Activated B cell treated with CpG ODN at 0.5 μM for 24 hours (primary cell): ENCODE data around the gene EXT2. TPM values are rescaled to one million over a fixed set of nuclear protein-coding genes. Genes with fewer than 3 reads are reported as not detected.

ENCODE experiments used
- ATAC-seq: fragments of 200-7000 bp; cut with Tn5 transposase; one replicate; pipeline ENCODE4 v1.10.0; 2021; ENCODE audit warnings: low read depth, mild to moderate bottlenecking, moderate library complexity
- CTCF ChIA-PET: fragments of 350-600 bp; sonication (Branson Sonifier 250); formaldehyde crosslinking; loops from one replicate; lab custom pipeline; 2021; ENCODE audit warnings: antibody characterized with exemption; lab: Charles Lee
- POLR2A ChIA-PET: fragments of 350-600 bp; sonication (Branson Sonifier 250); formaldehyde crosslinking; loops from one replicate; lab custom pipeline; 2021; ENCODE audit warnings: antibody characterized with exemption; lab: Charles Lee
- DNase-seq: peaks from one replicate; pipeline ENCODE4 v3.0.0; 2022
- H3K27ac Mint-ChIP-seq: one replicate; pipeline ENCODE4 v1.8.0; 2020; ENCODE audit warnings: mixed read lengths
- H3K27me3 Mint-ChIP-seq: one replicate; pipeline ENCODE4 v1.8.0; 2021; ENCODE audit warnings: mixed read lengths
- H3K36me3 Mint-ChIP-seq: one replicate; pipeline ENCODE4 v1.8.0; 2021; ENCODE audit warnings: low read depth, mixed read lengths
- H3K4me1 Mint-ChIP-seq: one replicate; pipeline ENCODE4 v1.8.0; 2021; ENCODE audit warnings: mixed read lengths
- H3K4me3 Mint-ChIP-seq: one replicate; pipeline ENCODE4 v1.8.0; 2020; ENCODE audit warnings: mild to moderate bottlenecking, mixed read lengths
- H3K9me3 Mint-ChIP-seq: one replicate; pipeline ENCODE4 v1.8.0; 2020; ENCODE audit warnings: mixed read lengths
- intact Hi-C: fragments of 100-400 bp; cut with micrococcal nuclease; formaldehyde crosslinking; loops from one replicate; pipeline ENCODE4 v1.15.1; 2024
- total RNA-seq: library from RNA; stranded (reverse); gene quantifications from 2 replicates; pipeline ENCODE4 v1.2.3, GENCODE V29; 2022
- TF ChIP-seq, protein P1 (sequence below): fragments of 200-600 bp; IDR thresholded peaks from one replicate; pipeline ENCODE4 v1.8.0; 2022; ENCODE audit warnings: antibody characterized with exemption, mild to moderate bottlenecking

EXT2 gene
- total RNA-seq, 1 donor from 2014 or later, result 22.1 TPM

DNA sequence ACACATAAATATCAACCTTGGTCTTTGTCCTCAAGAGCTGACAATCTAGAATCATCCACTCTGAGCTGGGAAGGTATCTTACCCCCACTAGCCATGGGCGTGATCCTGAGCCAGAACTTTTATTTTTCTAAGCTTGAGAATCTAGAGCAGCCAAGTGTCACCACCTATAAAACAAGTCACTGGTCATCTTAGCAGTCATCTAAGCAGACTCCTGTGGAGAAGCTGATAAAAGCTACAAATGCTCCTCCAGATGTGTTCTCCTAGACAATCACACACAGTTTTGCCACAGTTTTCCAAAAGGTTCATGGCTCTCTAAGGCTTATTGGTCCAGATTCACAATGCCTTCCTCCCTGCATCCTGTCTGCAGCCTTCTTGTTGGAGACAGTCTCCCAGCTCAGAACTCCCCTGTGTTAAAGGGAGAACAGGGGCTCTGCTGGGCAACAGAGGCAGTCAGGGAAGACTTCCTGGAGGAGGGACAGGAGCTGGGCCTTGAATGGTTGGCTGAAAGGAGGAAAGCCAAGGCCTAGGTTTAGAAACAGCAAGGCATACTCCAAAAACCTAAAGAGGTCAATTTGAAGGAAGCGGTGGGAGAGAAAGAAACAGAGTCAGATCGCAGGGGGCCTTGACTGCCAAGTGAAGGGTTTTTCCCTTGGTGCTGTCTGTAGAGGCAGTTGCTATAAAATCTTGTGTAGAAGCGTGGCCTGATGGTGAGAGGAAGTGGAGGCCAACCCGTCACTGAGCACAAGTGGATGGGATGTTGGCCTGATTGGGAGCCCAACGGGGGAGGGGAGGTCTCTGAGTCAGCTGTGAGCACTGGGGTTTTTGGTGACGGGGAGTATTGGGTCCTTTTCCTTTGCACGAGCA lies 172.5 kb downstream of the EXT2 start:
- no peak overlapping the region for H3K27ac Mint-ChIP-seq
- ChIA-PET POLR2A (no interaction called here), CTCF (interaction anchor here (1.7 kb wide), 1 partner anchor 18 kb away, joined by 4 read pairs; no protein-coding TSS in a partner anchor)
- DNase-seq (no peak), ATAC-seq (no peak)
- H3K27me3 Mint-ChIP-seq, result peaks cover 2% of the 10 kb centered on the region
- H3K4me1 Mint-ChIP-seq, result no peaks in the 10 kb centered on the region
- TF ChIP-seq, protein P1, sequence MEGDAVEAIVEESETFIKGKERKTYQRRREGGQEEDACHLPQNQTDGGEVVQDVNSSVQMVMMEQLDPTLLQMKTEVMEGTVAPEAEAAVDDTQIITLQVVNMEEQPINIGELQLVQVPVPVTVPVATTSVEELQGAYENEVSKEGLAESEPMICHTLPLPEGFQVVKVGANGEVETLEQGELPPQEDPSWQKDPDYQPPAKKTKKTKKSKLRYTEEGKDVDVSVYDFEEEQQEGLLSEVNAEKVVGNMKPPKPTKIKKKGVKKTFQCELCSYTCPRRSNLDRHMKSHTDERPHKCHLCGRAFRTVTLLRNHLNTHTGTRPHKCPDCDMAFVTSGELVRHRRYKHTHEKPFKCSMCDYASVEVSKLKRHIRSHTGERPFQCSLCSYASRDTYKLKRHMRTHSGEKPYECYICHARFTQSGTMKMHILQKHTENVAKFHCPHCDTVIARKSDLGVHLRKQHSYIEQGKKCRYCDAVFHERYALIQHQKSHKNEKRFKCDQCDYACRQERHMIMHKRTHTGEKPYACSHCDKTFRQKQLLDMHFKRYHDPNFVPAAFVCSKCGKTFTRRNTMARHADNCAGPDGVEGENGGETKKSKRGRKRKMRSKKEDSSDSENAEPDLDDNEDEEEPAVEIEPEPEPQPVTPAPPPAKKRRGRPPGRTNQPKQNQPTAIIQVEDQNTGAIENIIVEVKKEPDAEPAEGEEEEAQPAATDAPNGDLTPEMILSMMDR, result no peak
- H3K9me3 Mint-ChIP-seq, result no peaks in the 10 kb centered on the region
- no peak overlapping the region for H3K4me3 Mint-ChIP-seq
- intact Hi-C loops, result no loop called here
- no peaks in the 10 kb centered on the region for H3K36me3 Mint-ChIP-seq

DNA sequence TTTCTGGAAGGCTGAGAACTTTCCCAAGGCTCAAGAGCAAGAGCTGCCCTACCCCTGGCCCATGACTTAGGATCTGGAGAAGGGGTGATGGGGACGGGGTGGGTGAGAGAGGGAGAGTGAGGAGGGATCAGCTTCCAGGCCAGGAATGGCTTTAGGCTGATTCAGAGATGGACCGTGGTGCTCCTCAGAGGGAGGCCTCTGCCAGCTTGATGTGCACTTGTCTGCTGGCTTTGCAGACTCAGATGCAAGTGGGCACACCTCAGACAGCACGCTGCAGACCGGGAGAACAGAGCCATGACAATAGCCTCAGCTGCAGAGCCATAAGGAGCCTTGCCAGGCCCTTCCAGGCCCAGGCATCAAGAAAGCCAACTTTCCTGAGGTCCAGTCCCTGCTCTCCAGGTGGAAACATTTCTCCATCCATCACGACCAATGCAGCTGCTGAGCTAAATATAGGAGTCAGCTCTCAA lies 173.2 kb downstream of the EXT2 start:
- TF ChIP-seq, protein P1, result no peak
- H3K9me3 Mint-ChIP-seq, result no peaks in the 10 kb centered on the region
- peaks cover 2% of the 10 kb centered on the region for H3K27me3 Mint-ChIP-seq
- POLR2A ChIA-PET, result no interaction called here
- H3K36me3 Mint-ChIP-seq, result no peaks in the 10 kb centered on the region
- no peak overlapping the region for H3K4me3 Mint-ChIP-seq
- ATAC-seq (no peak), DNase-seq (no peak)
- no peak overlapping the region for H3K27ac Mint-ChIP-seq
- no peaks in the 10 kb centered on the region for H3K4me1 Mint-ChIP-seq
- intact Hi-C loops, result no loop called here
- CTCF ChIA-PET, result no interaction called here

DNA sequence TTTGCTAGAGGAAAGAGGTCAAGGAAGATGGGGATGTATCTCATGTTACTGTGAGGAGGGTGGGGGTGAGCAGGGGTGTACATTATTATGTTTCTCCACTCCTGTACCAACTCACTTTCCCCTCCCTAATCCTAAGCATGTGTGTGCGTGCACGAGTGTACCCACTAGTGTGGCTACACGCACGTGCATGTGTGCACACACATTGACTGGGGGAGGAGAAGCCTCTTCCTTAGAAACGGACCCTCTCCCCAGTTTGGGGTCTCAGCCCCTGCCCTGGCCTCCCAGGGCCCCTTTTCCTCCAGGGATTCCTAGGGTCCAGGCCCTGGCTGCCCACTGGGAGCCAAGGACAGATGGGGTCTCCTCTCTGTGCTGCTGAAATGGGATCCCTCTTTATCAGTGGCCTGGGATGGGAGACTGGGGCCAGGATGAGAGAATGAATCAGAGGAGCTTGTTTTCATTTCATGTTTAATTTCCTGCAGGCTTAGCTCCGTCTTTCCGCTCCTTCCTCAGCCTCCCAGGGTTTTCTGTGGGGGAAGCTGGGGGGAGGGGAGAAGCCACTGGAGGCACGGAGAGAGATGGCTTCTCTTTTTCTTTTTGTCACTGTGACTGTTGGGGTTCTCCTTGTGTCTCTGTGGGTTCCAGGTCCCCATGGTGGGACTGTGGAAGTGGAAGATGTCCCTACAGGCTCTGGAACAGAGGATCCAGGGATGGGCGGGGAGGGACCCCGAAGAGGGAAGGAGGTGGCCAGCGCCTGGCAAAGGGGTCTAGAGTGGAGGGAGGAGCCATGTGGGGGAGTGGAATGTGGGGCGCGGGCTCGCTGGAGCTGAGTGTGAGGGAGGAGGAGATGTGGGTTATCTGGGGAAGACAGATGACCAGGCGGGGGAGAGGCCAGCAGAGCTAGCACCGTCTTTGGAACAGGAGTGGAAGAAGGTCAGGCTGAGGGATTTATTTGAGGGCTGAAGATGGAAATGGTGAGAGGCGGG lies 174.2 kb downstream of the EXT2 start:
- Mint-ChIP-seq H3K27me3 (peaks cover 2% of the 10 kb centered on the region), H3K9me3 (no peaks in the 10 kb centered on the region), H3K4me1 (no peaks in the 10 kb centered on the region), H3K27ac (no peak overlapping the region), H3K36me3 (no peaks in the 10 kb centered on the region), H3K4me3 (no peak overlapping the region)
- DNase-seq (no peak), ATAC-seq (no peak)
- TF ChIP-seq, protein P1, result no peak
- intact Hi-C loops, result no loop called here
- ChIA-PET POLR2A (no interaction called here), CTCF (no interaction called here)

DNA sequence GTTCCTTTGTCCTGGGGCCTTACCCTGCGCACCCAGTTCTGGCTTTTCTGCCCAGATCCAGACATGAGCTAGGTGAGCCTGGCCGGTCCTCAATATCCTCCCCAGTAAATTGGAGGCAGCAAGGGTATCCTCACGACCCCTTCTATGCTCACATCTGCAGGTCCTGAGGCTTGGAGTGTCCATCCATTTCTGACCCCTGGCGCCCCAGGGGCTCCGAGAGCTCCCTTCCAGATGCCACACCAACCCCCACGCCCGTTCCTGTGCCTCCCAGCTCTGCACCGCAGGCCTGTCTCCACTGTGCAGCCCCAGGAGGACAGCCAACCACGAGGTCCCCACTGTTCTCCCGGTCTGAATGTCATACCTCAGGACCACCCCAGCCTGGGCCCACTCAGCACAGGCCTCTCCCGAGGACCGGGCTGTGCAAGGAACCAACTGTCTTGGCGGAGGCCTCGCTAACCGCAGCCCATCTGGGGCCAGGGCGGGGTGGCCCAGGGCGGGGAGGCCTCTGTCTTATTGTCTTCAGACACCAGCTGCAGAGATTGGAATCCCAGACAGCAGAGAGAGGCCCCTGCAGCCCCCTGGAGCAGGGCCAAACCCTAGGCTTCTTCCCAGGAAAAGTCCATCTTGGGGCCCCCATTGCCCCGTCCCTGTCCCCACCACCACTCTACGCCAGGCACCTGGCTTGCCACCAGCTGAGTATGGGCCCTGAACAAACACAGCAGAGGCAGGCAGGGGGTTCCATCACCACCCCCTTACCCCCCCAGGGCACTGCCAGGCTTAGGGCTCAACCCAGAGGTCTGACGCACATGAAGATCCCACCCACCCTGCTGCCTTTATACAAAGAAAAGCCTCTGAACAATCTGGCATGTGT lies 175.2 kb downstream of the EXT2 start:
- no peak overlapping the region for H3K27ac Mint-ChIP-seq
- TF ChIP-seq, protein P1, result no peak
- no peak for ATAC-seq
- DNase-seq, result no peak
- intact Hi-C loops, result no loop called here
- H3K4me1 Mint-ChIP-seq, result no peaks in the 10 kb centered on the region
- H3K9me3 Mint-ChIP-seq, result no peaks in the 10 kb centered on the region
- H3K36me3 Mint-ChIP-seq, result no peaks in the 10 kb centered on the region
- ChIA-PET POLR2A (no interaction called here), CTCF (no interaction called here)
- H3K4me3 Mint-ChIP-seq, result no peak overlapping the region
- no peaks in the 10 kb centered on the region for H3K27me3 Mint-ChIP-seq
